H1 (cell line): ENCODE results near the gene CCDC144A.
"Not testable (repeated sequence)": the region's sequence is repeated elsewhere in the genome, so short reads cannot be mapped to it uniquely, and the experiment has no call there.

ENCODE experiments used
- ASH2L ChIP-seq: fragments of 200-600, 300-600 bp; sonication (generic); IDR thresholded peaks from one replicate; pipeline ENCODE4 v1.7.1; 2017; ENCODE audit warnings: low read length
- HDAC6 ChIP-seq: IDR thresholded peaks from one replicate; pipeline ENCODE4 v1.7.1; 2012; ENCODE audit warnings: low read depth, mild to moderate bottlenecking, inconsistent platforms, low read length, moderate library complexity
- TAF1 ChIP-seq: IDR thresholded peaks from 2 replicates; pipeline ENCODE4 v1.6.1; 2011; ENCODE audit warnings: mild to moderate bottlenecking, low read depth, low read length
- TF ChIP-seq, protein P1 (sequence below): IDR thresholded peaks from 2 replicates; pipeline ENCODE4 v1.6.1; 2011; ENCODE audit warnings: low read length, improper control_type of control experiment
- TF ChIP-seq, protein P2 (sequence below): IDR thresholded peaks from 2 replicates; pipeline ENCODE4 v1.6.1; 2012; ENCODE audit warnings: inconsistent platforms

DNA sequence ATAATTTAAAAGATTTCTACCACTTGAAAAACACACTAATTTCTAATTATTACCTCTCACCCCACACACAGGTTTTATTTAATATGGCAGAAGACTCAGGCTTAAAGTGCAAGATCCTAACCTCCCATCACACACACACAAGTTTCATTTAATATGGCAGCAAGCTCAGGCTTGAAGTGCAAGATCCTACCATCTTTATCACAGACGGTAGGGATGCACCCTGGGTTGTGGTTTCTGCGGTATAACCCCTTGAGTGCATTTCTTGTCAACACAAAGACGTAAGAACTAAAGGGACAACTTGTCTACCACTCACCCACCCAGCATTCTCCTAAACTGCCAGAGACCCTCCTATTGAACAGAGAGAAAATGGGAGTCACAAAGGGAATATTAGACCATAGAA lies 68.1 kb downstream of the CCDC144A start:
- not testable (repeated sequence) for TF ChIP-seq ASH2L, TAF1, HDAC6
- TF ChIP-seq, protein P1, sequence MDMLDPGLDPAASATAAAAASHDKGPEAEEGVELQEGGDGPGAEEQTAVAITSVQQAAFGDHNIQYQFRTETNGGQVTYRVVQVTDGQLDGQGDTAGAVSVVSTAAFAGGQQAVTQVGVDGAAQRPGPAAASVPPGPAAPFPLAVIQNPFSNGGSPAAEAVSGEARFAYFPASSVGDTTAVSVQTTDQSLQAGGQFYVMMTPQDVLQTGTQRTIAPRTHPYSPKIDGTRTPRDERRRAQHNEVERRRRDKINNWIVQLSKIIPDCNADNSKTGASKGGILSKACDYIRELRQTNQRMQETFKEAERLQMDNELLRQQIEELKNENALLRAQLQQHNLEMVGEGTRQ: not testable (repeated sequence)
- TF ChIP-seq, protein P2, sequence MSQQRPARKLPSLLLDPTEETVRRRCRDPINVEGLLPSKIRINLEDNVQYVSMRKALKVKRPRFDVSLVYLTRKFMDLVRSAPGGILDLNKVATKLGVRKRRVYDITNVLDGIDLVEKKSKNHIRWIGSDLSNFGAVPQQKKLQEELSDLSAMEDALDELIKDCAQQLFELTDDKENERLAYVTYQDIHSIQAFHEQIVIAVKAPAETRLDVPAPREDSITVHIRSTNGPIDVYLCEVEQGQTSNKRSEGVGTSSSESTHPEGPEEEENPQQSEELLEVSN: not testable (repeated sequence)
